ENCODE data around the gene PTPN6. TPM values are rescaled to one million over a fixed set of nuclear protein-coding genes. Genes with fewer than 3 reads are reported as not detected.
"Not testable (repeated sequence)": the region's sequence is repeated elsewhere in the genome, so short reads cannot be mapped to it uniquely, and the experiment has no call there.

Gene PTPN6
- not detected in 2 replicates for total RNA-seq

GRCh38 chr12:6950811-6951540 is at the start of gene PTPN6:
Gene PTPN6 (plus strand): TSS chr12:6951356. CDS start chr12:6951513, 157 bp downstream.
- no peak for DNase-seq (ENCODE audit: low read depth)
- no peak for TF ChIP-seq CTCF (IDR thresholded peaks at IDR 0.05; ENCODE audit: insufficient read depth, low read depth, low read length)
- H3K4me3 ChIP-seq (ENCODE audit: low read depth, low read length) = no peak within 1 kb of the TSS

- TF ChIP-seq CTCF (IDR thresholded peaks at IDR 0.05; ENCODE audit: insufficient read depth, low read depth, low read length) = no peak
- DNase-seq (ENCODE audit: low read depth) = no peak
- no peak overlapping the region for H3K4me3 ChIP-seq (ENCODE audit: low read depth, low read length)
Measured at GRCh38 chr12:6902448-6902847, 48.7 kb upstream of the PTPN6 start.

- no peak for TF ChIP-seq CTCF (IDR thresholded peaks at IDR 0.05; ENCODE audit: insufficient read depth, low read depth, low read length)
- H3K4me3 ChIP-seq (ENCODE audit: low read depth, low read length) = no peak overlapping the region
- DNase-seq (ENCODE audit: low read depth) = no peak
Measured at GRCh38 chr12:6903722-6904121, 47.4 kb upstream of the PTPN6 start.

- H3K4me3 ChIP-seq (ENCODE audit: low read depth, low read length) = peak within 1 kb of the TSS; percentile 76
- no peak for TF ChIP-seq CTCF (IDR thresholded peaks at IDR 0.05; ENCODE audit: insufficient read depth, low read depth, low read length)
Measured at GRCh38 chr12:6904280-6905276, 46.6 kb upstream of the PTPN6 start, which contains the start of gene LRRC23. Gene LRRC23 (plus strand): TSS chr12:6904822. CDS start chr12:6905634, 812 bp downstream.

GRCh38 chr12:6905414-6906040 is 45.6 kb upstream of the PTPN6 start:
- DNase-seq (ENCODE audit: low read depth) = no peak
- peak overlapping the region; percentile 76 for H3K4me3 ChIP-seq (ENCODE audit: low read depth, low read length)
- no peak for TF ChIP-seq CTCF (IDR thresholded peaks at IDR 0.05; ENCODE audit: insufficient read depth, low read depth, low read length)

More at GRCh38 chr12:6904280-6905276, 46.6 kb upstream of the PTPN6 start, which contains the start of gene LRRC23:
- peak; percentile 94 for DNase-seq (ENCODE audit: low read depth)

GRCh38 chr12:6908141-6908540 is 43.0 kb upstream of the PTPN6 start:
- H3K4me3 ChIP-seq (ENCODE audit: low read depth, low read length); DNase-seq (ENCODE audit: low read depth): not testable (repeated sequence)

Data from fibroblast of villous mesenchyme (primary cell).